G401 (cell line): Measurements from ENCODE around the gene HCCS. TPM values are rescaled to one million over a fixed set of nuclear protein-coding genes. Genes with fewer than 3 reads are reported as not detected.

Experiments used
- DNase-seq: peaks from one replicate; pipeline ENCODE4 v3.0.0-alpha.2; 2015; ENCODE audit warnings: low spot score
- in situ Hi-C: cut with HindIII; loops from 2 replicates; pipeline ENCODE4 v1.10.0; 2016; ENCODE audit warnings: low sequenced_read_pairs, mixed read lengths
- total RNA-seq: library from RNA; depleted of rRNA; stranded (reverse); fragments of >200 nt; shearing (Covaris generic); gene quantifications from 2 replicates; pipeline ENCODE4 v1.2.3, GENCODE V29; 2014; rRNA removed

HCCS gene
- total RNA-seq, 1 experiment from 2014 or later: 42.8 TPM

DNA sequence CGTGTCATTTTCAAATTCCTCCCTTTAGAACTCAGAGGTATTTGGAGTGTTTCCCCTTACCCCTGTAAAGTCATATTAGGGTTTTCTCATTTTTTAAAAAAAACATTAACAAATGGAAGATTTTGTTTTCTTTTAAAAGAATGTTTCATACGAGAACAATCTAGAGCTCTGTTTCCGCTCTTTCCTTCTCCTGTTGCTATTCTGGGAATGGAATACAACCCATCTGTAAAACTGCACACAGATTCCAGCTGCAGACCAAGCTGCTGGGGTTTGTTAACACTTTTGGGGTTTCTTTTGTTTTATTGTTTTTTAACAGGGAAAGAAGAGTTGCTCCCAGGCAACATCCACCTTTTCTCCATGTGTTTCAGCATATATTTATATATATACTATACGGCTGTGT is 61.3 kb downstream of the HCCS start:
- no peak for DNase-seq
- in situ Hi-C loops: no loop called here

Other genes starting within 250 kb of the HCCS start
- gene AMELX, start 182.1 kb downstream of the HCCS start, total RNA-seq: not detected in 2 replicates